Measurements from ENCODE around the gene HNF4A. TPM values are rescaled to one million over a fixed set of nuclear protein-coding genes. Genes with fewer than 3 reads are reported as not detected.

The HNF4A gene
- total and polyA plus RNA-seq, 2 of the 13 experiments (the other 11 are each of a cell fraction or from before 2014, with no cell fraction given): 80.9 to 169 TPM

DNA sequence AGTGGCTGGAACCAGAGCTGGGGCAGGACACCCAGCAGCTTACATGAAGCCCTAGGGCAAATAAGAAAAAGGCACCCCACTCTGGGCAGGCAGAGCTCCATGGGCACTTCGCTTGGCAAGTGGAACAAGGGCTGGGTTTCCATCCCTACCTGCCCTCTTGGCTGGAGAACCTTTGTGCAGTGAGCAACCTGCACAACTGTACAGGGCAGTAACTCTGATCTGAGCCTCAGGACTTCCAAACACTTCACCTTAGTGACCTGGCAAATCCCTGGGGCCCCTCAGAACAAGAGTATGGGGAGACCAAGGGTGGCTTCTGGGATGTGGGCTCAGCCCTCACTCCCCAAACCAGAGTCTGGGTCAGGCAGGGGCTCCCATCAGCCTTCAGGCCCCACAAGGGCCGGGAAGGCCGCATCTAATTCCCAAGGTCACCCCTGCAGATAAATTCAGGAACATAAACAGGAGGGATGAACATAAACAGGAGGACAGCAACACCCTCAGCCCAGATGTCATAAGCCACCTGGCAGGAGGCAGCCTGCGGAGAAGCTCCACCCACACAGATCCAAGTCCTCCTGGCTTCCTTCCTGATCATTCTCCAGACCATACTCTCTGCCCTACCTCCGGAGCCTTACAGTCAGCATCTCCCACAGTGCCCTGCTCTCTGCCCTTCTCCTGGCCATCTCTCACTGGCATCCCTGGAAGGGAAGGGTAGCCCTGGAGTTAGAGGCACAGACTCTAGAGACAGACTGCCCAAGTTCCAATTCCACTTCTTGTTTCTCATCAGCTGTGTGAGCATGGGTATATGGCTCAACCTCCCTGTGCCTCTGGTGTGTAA, 37.5 kb downstream of the HNF4A start (continued):
- TF ChIP-seq ZZZ3 (CRISPR knock-in tag; IDR thresholded peaks at IDR 0.05; ENCODE audit: borderline replicate concordance) (no peak), ZNF563 (CRISPR knock-in tag; IDR thresholded peaks at IDR 0.05) (no peak), DNMT3B (CRISPR knock-in tag; conservative IDR thresholded peaks at IDR 0.05) (no peak), JDP2 (CRISPR knock-in tag; IDR thresholded peaks at IDR 0.05; ENCODE audit: borderline replicate concordance) (no peak), ZNF614 (CRISPR knock-in tag; IDR thresholded peaks at IDR 0.05; ENCODE audit: borderline replicate concordance) (peak; percentile 68; the same call in 1 of the 2 replicates), KDM5B (CRISPR knock-in tag; IDR thresholded peaks at IDR 0.05; ENCODE audit: borderline replicate concordance) (no peak; the same call in 1 of the 2 replicates), SAFB2 (CRISPR knock-in tag; IDR thresholded peaks at IDR 0.05; ENCODE audit: borderline replicate concordance, low read depth) (peak; percentile 94), ZFP37 (CRISPR knock-in tag; IDR thresholded peaks at IDR 0.05; ENCODE audit: borderline replicate concordance) (no peak; the same call in 1 of the 2 replicates), ZNF431 (CRISPR knock-in tag; IDR thresholded peaks at IDR 0.05; ENCODE audit: borderline replicate concordance, low read depth) (peak; percentile 88; the same call in 1 of the 2 replicates), CREB1 (IDR thresholded peaks at IDR 0.05) (no peak), CREB1 (CRISPR knock-in tag; IDR thresholded peaks at IDR 0.05) (no peak), KLF15 (CRISPR knock-in tag; IDR thresholded peaks at IDR 0.05; ENCODE audit: borderline replicate concordance) (peak; percentile 49; the same call in 1 of the 2 replicates), ZNF790 (CRISPR knock-in tag; IDR thresholded peaks at IDR 0.05; ENCODE audit: borderline replicate concordance) (no peak), ONECUT2 (CRISPR knock-in tag; IDR thresholded peaks at IDR 0.05) (no peak), ZNF343 (CRISPR knock-in tag; IDR thresholded peaks at IDR 0.05) (no peak), ZNF230 (CRISPR knock-in tag; IDR thresholded peaks at IDR 0.05) (no peak; the same call in 1 of the 2 replicates), HNF4A (CRISPR knock-in tag; IDR thresholded peaks at IDR 0.05) (peak; percentile 71), MZF1 (CRISPR knock-in tag; IDR thresholded peaks at IDR 0.05; ENCODE audit: borderline replicate concordance) (no peak), ZNF383 (CRISPR knock-in tag; IDR thresholded peaks at IDR 0.05; ENCODE audit: borderline replicate concordance) (no peak), ZNF552 (CRISPR knock-in tag; IDR thresholded peaks at IDR 0.05; ENCODE audit: borderline replicate concordance) (no peak), ATF1 (CRISPR knock-in tag; IDR thresholded peaks at IDR 0.05) (no peak)
- TF ChIP-seq, protein P1, sequence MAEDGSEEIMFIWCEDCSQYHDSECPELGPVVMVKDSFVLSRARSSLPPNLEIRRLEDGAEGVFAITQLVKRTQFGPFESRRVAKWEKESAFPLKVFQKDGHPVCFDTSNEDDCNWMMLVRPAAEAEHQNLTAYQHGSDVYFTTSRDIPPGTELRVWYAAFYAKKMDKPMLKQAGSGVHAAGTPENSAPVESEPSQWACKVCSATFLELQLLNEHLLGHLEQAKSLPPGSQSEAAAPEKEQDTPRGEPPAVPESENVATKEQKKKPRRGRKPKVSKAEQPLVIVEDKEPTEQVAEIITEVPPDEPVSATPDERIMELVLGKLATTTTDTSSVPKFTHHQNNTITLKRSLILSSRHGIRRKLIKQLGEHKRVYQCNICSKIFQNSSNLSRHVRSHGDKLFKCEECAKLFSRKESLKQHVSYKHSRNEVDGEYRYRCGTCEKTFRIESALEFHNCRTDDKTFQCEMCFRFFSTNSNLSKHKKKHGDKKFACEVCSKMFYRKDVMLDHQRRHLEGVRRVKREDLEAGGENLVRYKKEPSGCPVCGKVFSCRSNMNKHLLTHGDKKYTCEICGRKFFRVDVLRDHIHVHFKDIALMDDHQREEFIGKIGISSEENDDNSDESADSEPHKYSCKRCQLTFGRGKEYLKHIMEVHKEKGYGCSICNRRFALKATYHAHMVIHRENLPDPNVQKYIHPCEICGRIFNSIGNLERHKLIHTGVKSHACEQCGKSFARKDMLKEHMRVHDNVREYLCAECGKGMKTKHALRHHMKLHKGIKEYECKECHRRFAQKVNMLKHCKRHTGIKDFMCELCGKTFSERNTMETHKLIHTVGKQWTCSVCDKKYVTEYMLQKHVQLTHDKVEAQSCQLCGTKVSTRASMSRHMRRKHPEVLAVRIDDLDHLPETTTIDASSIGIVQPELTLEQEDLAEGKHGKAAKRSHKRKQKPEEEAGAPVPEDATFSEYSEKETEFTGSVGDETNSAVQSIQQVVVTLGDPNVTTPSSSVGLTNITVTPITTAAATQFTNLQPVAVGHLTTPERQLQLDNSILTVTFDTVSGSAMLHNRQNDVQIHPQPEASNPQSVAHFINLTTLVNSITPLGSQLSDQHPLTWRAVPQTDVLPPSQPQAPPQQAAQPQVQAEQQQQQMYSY (CRISPR knock-in tag; IDR thresholded peaks at IDR 0.05): peak; percentile 73
- TF ChIP-seq, protein P2, sequence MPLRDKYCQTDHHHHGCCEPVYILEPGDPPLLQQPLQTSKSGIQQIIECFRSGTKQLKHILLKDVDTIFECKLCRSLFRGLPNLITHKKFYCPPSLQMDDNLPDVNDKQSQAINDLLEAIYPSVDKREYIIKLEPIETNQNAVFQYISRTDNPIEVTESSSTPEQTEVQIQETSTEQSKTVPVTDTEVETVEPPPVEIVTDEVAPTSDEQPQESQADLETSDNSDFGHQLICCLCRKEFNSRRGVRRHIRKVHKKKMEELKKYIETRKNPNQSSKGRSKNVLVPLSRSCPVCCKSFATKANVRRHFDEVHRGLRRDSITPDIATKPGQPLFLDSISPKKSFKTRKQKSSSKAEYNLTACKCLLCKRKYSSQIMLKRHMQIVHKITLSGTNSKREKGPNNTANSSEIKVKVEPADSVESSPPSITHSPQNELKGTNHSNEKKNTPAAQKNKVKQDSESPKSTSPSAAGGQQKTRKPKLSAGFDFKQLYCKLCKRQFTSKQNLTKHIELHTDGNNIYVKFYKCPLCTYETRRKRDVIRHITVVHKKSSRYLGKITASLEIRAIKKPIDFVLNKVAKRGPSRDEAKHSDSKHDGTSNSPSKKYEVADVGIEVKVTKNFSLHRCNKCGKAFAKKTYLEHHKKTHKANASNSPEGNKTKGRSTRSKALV (CRISPR knock-in tag; IDR thresholded peaks at IDR 0.05): peak; percentile 45
- TF ChIP-seq, protein P3, sequence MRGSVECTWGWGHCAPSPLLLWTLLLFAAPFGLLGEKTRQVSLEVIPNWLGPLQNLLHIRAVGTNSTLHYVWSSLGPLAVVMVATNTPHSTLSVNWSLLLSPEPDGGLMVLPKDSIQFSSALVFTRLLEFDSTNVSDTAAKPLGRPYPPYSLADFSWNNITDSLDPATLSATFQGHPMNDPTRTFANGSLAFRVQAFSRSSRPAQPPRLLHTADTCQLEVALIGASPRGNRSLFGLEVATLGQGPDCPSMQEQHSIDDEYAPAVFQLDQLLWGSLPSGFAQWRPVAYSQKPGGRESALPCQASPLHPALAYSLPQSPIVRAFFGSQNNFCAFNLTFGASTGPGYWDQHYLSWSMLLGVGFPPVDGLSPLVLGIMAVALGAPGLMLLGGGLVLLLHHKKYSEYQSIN (CRISPR knock-in tag; IDR thresholded peaks at IDR 0.05; ENCODE audit: borderline replicate concordance): no peak
